ENCODE measurements around the gene LTC4S.
"Not testable (repeated sequence)": the region's sequence is repeated elsewhere in the genome, so short reads cannot be mapped to it uniquely, and the experiment has no call there.

The LTC4S gene

GRCh38 chr5:179793468-179794139, at the start of gene LTC4S:
TSS of gene LTC4S (plus strand) at chr5:179793986. CDS start at chr5:179794081, 95 bp downstream.
- DNase-seq, result no peak

- DNase-seq, result not testable (repeated sequence)
These were observed 49.7 kb upstream of the LTC4S start for GRCh38 chr5:179744106-179744505.

GRCh38 chr5:179746872-179747271, 46.9 kb upstream of the LTC4S start:
- no peak for DNase-seq

DNA sequence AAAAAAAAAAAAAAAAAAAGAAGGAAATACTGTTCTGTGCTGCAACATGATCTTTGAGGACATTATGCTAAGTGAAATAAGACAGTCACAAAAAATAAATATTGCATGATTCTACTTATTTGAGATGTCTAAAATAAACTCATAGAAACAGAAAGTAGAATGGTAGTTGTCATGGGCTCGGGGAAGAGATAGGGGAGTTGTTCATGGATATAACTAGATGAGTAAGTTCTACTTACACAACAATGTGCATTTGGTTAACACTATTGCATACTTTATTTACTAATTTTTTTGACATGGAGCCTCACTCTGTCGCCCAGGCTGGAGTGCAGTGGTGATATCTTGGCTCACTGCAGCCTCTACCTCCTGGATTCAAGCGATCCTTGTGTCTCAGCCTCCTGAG, 46.0 kb upstream of the LTC4S start:
- DNase-seq, result no peak

GRCh38 chr5:179749857-179750508, 43.8 kb upstream of the LTC4S start:
- DNase-seq, result no peak

DNA sequence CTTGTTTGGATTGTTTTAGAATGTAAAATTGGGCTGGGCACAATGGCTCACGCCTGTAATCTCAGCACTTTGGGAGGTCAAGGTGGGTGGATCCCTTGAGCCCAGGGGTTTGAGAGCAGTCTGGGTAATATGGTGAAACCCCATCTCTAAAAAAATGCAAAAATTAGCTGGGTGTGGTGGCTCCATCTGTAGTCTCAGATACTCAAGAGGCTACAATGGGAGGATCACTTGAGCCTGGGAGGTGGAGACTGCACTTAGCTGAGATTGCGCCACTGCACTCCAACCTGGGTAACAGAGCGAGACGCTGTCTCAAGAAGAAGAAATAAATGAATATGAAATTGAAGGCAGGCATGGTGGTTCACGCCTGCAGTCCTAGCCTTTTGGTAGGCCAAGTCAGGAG, 39.8 kb upstream of the LTC4S start:
- DNase-seq, result no peak

DNA sequence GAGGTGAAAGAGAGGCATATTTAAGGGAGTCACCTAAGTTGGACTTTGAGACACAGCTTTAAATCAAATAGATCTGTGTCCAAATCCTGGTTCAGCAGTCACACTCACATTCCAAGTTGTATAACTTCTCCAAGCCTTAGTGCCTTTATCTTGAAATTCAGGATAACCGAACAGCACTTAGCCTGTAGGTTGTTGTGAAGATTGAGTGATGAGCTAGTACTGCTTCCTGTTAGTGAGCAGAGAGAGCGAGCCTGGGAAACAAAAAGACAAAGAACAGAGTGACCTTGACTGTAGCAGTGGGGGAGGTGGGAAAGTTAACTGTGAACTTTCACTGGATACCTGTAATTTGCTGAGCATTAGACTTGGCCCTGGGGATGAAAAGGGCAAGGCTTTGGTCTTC, 38.8 kb upstream of the LTC4S start:
- DNase-seq, result no peak

GRCh38 chr5:179758955-179759354, 34.8 kb upstream of the LTC4S start:
- no peak for DNase-seq

- DNase-seq, result peak; percentile 36
These were observed 33.9 kb upstream of the LTC4S start for GRCh38 chr5:179759581-179760551.

DNA sequence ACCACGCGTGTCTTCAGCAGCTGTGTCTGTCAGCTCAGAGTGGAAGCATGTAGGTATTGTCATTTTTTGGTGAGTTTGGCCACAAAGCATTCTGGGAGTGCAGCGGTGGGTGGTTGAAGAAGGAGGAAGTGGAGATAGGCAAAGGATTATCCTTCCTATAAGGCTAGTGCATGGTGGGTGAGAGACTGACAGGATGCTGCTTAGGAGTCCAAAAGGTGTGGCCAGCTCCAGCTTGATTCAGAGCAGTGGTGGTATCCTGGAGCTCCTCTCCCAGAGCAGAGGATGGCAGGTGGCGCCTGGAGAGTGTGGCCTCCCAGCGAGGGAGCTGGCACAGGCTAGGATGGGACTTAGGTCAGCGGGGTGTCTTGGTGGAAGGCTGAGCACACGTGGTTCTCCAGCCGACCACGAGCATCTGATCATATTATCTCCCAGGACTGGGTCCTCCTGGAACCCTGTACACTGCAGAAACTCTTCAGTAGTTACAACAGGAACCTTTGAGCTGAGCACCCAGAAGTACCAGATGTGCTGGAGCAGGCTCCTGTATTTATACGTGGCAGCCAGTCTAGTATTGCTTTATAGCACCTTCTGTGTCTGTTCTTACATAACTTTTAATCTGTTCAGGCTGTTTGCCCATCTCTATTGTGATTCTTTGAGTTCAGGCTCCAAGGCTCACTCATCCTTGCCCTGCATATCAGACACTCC, 31.6 kb upstream of the LTC4S start:
- no peak for DNase-seq

DNA sequence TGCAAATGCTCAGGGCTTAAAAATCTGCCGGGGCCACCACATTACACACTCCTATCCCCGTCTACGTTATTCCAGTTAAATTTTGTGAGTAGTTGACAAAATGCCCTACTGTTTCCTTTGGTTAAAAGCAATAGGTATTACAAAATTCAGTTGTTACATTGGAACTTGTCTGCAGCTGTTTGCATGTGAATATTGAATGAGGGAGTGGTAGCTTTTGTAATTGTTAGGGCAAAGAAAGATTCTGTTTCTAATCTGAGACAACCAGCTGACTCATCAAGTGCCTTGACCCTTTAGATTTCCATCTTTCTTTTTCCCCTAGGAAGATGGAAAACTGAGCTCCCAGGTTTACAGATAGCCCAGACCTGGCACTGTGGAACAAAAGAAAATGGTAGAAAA, 31.0 kb upstream of the LTC4S start:
- DNase-seq, result no peak

GRCh38 chr5:179763215-179763945, 30.4 kb upstream of the LTC4S start:
- DNase-seq, result peak; percentile 25

- DNase-seq, result no peak
These were observed 29.7 kb upstream of the LTC4S start for GRCh38 chr5:179764056-179764455.

DNA sequence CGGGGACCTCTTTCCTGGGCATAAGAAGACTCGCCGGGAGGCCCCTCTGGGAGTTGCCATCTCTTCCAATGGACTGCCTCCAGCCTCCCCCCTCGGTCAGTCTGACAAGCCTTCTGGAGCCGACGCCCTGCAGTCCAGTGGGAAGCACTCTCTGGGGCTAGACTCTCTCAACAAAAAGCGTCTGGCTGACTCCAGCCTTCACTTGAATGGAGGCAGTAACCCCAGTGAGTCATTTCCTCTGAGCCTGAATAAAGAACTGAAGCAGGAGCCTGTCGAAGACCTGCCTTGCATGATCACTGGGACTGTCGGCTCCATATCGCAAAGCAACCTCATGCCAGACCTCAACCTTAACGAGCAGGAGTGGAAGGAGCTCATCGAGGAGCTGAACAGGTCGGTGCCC, 28.4 kb upstream of the LTC4S start:
- DNase-seq, result no peak

GRCh38 chr5:179766021-179766725, 27.6 kb upstream of the LTC4S start:
- no peak for DNase-seq

DNA sequence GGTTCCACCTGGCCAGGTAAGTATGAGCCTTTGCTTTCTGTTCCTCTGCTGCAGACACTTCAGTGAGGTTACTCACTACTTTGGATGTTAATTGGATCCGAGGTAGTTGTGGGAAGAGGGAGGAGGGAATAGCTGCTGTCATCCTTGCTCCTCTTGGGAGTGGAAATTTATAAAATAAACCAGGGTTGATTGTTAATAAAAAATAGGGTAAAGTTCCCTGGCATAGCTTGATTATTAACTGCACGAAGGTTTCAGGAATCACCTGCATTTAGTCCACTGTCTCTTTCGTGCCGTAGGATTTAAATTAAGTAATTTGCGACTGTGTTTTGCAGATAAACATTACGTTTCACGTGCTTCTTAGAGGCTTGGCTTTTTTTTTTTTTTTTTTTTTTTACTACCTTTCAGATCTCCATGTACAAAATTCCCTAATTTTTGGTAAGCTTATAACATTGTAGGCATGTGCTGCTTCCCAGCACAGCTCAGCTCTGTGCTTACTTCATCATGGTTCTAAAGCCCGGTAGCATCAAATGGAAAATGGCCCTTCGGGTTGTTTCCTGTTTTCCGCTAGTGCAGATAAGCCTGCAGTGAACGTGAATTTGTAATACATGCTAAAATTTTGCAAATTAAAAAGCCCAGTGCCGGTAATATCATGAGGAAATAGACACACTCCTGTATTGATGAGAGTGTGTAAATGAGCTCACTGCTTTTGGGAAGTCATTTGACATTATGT, 26.9 kb upstream of the LTC4S start:
- no peak for DNase-seq

DNA sequence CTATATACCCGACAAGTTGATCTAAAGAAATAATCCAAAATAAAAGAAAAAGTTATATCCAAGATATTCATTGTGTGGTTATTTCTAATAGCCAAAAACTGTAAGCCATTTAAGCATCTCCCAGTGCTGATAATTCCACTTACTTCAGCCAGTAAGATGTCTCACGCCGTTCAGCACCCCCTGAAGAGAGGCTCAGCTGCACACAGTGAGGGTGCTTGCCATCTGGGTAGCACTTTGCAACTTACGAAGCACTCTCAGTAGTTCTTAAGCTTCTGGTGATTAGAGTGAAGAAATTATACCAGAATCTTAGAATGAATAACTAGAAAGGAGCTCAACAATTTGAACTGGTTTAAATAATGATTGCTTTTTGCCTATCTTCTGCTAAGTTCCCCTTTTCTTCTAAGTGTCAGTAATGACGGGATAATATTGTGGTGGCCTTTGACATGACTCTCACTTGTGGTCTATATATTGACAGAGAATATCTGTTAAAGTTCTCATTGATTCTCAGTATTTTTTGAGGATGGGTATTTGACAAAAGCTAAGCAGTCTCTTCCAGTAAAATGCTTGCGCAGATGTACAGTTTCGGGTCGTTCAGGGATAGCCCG, 26.2 kb upstream of the LTC4S start:
- no peak for DNase-seq

- DNase-seq, result peak; percentile 47
These were observed 25.3 kb upstream of the LTC4S start for GRCh38 chr5:179768326-179769085.

- no peak for DNase-seq
These were observed 24.5 kb upstream of the LTC4S start for GRCh38 chr5:179769271-179769670.

DNA sequence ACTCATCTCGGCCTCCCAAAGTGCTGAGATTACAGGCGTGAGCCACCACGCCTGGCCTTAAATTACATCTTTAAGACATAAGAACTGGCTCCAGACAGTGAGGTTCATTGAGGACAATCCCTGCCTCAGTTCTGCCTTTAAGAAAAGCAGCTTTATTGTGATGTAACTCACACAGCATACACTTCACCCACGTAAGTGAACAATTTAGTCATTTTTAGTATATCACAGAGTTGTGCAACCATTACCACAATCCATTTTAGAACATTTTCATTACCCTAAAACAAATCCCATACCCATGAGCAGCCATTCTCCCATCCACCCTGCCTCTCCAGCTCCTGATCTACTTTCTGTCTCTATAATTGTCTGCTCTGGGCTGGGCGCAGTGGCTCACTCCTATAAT, 24.0 kb upstream of the LTC4S start:
- DNase-seq, result no peak

All from stimulated activated CD4-positive, alpha-beta T cell treated with anti-CD3 and anti-CD28 coated beads, Interleukin-1b, Interleukin-23, amount 100 ng/mL, for 48 hours (primary cell).